GM23338 (cell line): ENCODE results near the gene PPP2R1B. TPM values are rescaled to one million over a fixed set of nuclear protein-coding genes. Genes with fewer than 3 reads are reported as not detected.

Source experiments
- ATAC-seq: fragments of 200-7000 bp; cut with Tn5 transposase; 3 replicates; pipeline ENCODE4 v1.9.1; 2020
- DNase-seq: peaks from one replicate; pipeline ENCODE4 v3.0.0-alpha.2; 2015; ENCODE audit warnings: low spot score
- H2AFZ ChIP-seq: fragments of 200-600 bp; sonication (generic); 2 replicates; pipeline ENCODE4 v1.8.0; 2016; ENCODE audit warnings: antibody characterized with exemption, mild to moderate bottlenecking, moderate library complexity
- H3F3A ChIP-seq: fragments of 200-600 bp; sonication (generic); replicated peaks from 2 replicates; pipeline ENCODE4 v1.8.0; 2017; ENCODE audit warnings: antibody characterized with exemption, mixed run types, low read depth
- H3K27ac ChIP-seq: fragments of 200-600 bp; sonication (generic); 2 replicates; pipeline ENCODE4 v1.6.1; 2016; ENCODE audit warnings: low read depth
- H3K27me3 ChIP-seq: fragments of 200-600 bp; sonication (generic); 2 replicates; pipeline ENCODE4 v1.8.0; 2016; ENCODE audit warnings: mild to moderate bottlenecking, mixed run types, moderate library complexity; ENCODE audit not compliant: insufficient read depth
- H3K36me3 ChIP-seq: fragments of 200-600 bp; sonication (generic); 2 replicates; pipeline ENCODE4 v1.8.0; 2016; ENCODE audit warnings: mild to moderate bottlenecking; ENCODE audit not compliant: insufficient read depth
- H3K4me1 ChIP-seq: fragments of 200-600 bp; sonication (generic); 2 replicates; pipeline ENCODE4 v1.8.0; 2016; ENCODE audit warnings: mild to moderate bottlenecking, moderate library complexity; ENCODE audit not compliant: insufficient read depth
- H3K4me2 ChIP-seq: fragments of 200-600 bp; sonication (generic); 2 replicates; pipeline ENCODE4 v1.7.1; 2017; ENCODE audit warnings: mixed run types
- H3K4me3 ChIP-seq: fragments of 200-600 bp; sonication (generic); 2 replicates; pipeline ENCODE4 v1.6.1; 2016; ENCODE audit warnings: mixed run types
- H3K79me2 ChIP-seq: fragments of 200-600 bp; sonication (generic); replicated peaks from 2 replicates; pipeline ENCODE4 v1.8.0; 2017; ENCODE audit warnings: mild to moderate bottlenecking; ENCODE audit not compliant: insufficient read depth
- H3K9me2 ChIP-seq: fragments of 200-600 bp; sonication (generic); 2 replicates; pipeline ENCODE4 v1.8.0; 2017; ENCODE audit not compliant: insufficient read depth
- H4K20me1 ChIP-seq: fragments of 200-600 bp; sonication (generic); replicated peaks from 2 replicates; pipeline ENCODE4 v1.8.0; 2017; ENCODE audit warnings: mild to moderate bottlenecking; ENCODE audit not compliant: insufficient read depth
- H3K27ac Mint-ChIP-seq: 2 replicates; pipeline ENCODE4 v1.8.0; 2020; ENCODE audit warnings: inconsistent platforms, mild to moderate bottlenecking, moderate library complexity, mixed read lengths
- H3K27me3 Mint-ChIP-seq: 3 replicates; pipeline ENCODE4 v1.8.0; 2022; ENCODE audit warnings: low read depth, mild to moderate bottlenecking, moderate library complexity, mixed read lengths, inconsistent platforms; ENCODE audit not compliant: insufficient read depth, poor library complexity
- H3K36me3 Mint-ChIP-seq: 3 replicates; pipeline ENCODE4 v1.8.0; 2021; ENCODE audit warnings: low read depth, mild to moderate bottlenecking, inconsistent platforms, moderate library complexity, mixed read lengths
- H3K4me1 Mint-ChIP-seq: 3 replicates; pipeline ENCODE4 v1.8.0; 2020; ENCODE audit warnings: mild to moderate bottlenecking, inconsistent platforms, mixed read lengths
- H3K4me3 Mint-ChIP-seq: 3 replicates; pipeline ENCODE4 v1.8.0; 2021; ENCODE audit warnings: moderate library complexity, mild to moderate bottlenecking, inconsistent platforms, mixed read lengths
- H3K9me3 Mint-ChIP-seq: 3 replicates; pipeline ENCODE4 v1.8.0; 2020; ENCODE audit warnings: moderate library complexity, mild to moderate bottlenecking, inconsistent platforms, mixed read lengths
- CREB1 ChIP-seq: fragments of 250-450 bp; sonication (Bioruptor Pico); IDR thresholded peaks from 2 replicates; pipeline ENCODE4 v1.5.0; 2020; ENCODE audit warnings: low read depth, mild to moderate bottlenecking, moderate library complexity
- EZH2 ChIP-seq: fragments of 200-600 bp; sonication (generic); IDR thresholded peaks from one replicate; pipeline ENCODE4 v1.8.0; 2017; ENCODE audit warnings: antibody characterized with exemption, mild to moderate bottlenecking, low read depth; ENCODE audit not compliant: unreplicated experiment
- EZH2phosphoT487 ChIP-seq: fragments of 200-600 bp; sonication (generic); IDR thresholded peaks from one replicate; pipeline ENCODE4 v1.8.1; 2018; ENCODE audit warnings: antibody characterized with exemption; ENCODE audit not compliant: unreplicated experiment
- JUNB ChIP-seq: IDR thresholded peaks from one replicate; pipeline ENCODE4 v1.6.1; 2016; ENCODE audit warnings: antibody characterized with exemption; ENCODE audit not compliant: unreplicated experiment
- NANOG ChIP-seq: IDR thresholded peaks from 2 replicates; pipeline ENCODE4 v1.6.1; 2016; ENCODE audit warnings: antibody characterized with exemption, borderline replicate concordance
- POLR2AphosphoS5 ChIP-seq: IDR thresholded peaks from 2 replicates; pipeline ENCODE4 v1.6.1; 2016; ENCODE audit warnings: antibody characterized with exemption, low read depth
- STAT1 ChIP-seq: IDR thresholded peaks from one replicate; pipeline ENCODE4 v1.6.1; 2016; ENCODE audit warnings: antibody characterized with exemption; ENCODE audit not compliant: unreplicated experiment
- ZNF114 ChIP-seq: fragments of 250-450 bp; sonication (Bioruptor Pico); IDR thresholded peaks from 2 replicates; pipeline ENCODE4 v1.5.0; 2020; ENCODE audit warnings: mild to moderate bottlenecking, moderate library complexity
- ZNF331 ChIP-seq: fragments of 250-450 bp; sonication (Bioruptor Pico); IDR thresholded peaks from 2 replicates; pipeline ENCODE4 v1.5.0; 2020; ENCODE audit warnings: low read depth, mild to moderate bottlenecking, moderate library complexity
- polyA plus RNA-seq: library from polyadenylated mRNA; unstranded; fragments of >200 nt; fragmentation: Nextera tagmentation; extraction: Ambion mirVana; gene quantifications from 2 replicates; pipeline ENCODE4 v1.2.1, GENCODE V29; 2016
- total RNA-seq: library from RNA; depleted of rRNA; stranded (reverse); fragments of >200 nt; shearing (Covaris generic); gene quantifications from 2 replicates; pipeline ENCODE4 v1.2.3, GENCODE V29; 2014
- TF ChIP-seq, protein P1 (sequence below): IDR thresholded peaks from one replicate; pipeline ENCODE4 v1.6.1; 2018; ENCODE audit warnings: antibody characterized with exemption; ENCODE audit not compliant: unreplicated experiment
- TF ChIP-seq, protein P2 (sequence below): fragments of 250-450 bp; sonication (Bioruptor Pico); IDR thresholded peaks from 2 replicates; pipeline ENCODE4 v1.5.0; 2020; ENCODE audit warnings: mild to moderate bottlenecking, moderate library complexity
- TF ChIP-seq, protein P3 (sequence below), 2 experiments: fragments of 200-600 bp in 1 of 2; sonication (generic) in 1 of 2; conservative IDR thresholded peaks; 2 replicates each; pipeline versions ENCODE4 v1.5.1 to v1.6.1; 2016 to 2017; ENCODE audit warnings: antibody characterized with exemption in 2 of 2, low read depth in 2 of 2, mild to moderate bottlenecking in 2 of 2, moderate library complexity in 1 of 2
- TF ChIP-seq, protein P4 (sequence below): IDR thresholded peaks from 2 replicates; pipeline ENCODE4 v1.6.1; 2016; ENCODE audit warnings: antibody characterized with exemption

The PPP2R1B gene
- total and polyA plus RNA-seq, 2 experiments from 2014 or later = 18.5 to 82.0 TPM

DNA sequence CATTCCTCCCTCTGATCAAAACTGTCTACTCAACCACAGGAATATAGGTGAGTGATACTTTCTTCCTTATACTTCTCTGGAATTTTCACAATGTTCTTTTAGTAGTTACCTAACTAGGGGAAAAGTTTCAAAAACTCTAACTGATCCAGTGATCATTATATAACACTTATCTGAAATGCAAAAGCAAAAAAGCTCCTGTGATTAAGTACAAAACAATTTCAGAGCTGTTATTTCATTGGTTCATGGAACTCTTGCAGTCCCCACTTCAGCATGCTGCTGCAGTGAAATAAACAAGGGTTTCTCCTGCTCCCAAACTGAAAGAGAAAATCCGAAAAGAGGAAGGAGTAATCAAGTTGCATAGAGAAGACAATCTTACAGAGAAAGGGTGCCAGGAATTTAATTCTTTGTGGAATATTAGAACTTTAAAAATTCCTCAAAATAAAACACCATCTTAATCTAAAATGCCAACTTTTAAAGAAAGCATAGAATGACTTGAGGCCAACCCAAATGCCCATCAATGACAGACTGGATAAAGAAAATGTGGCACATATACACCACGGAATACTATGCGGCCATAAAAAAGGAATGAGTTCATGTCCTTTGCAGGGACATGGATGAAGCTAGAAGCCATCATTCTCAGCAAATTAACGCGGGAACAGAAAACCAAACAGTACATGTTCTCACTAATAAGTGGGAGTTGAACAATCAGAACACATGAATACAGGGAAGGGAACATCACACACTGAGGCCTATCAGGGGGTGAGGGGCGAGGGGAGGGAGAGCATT is 20.3 kb downstream of the PPP2R1B start:
- peaks cover 79% of the 10 kb centered on the region for H3K36me3 Mint-ChIP-seq
- Histone ChIP-seq H4K20me1 (peaks cover 14% of the 10 kb centered on the region), H3K4me2 (no peak overlapping the region), H3K9me2 (no peaks in the 10 kb centered on the region), H3K4me3 (no peak overlapping the region), H3F3A (no peaks in the 10 kb centered on the region; the same call in 1 of the 2 replicates), H3K27me3 (no peaks in the 10 kb centered on the region), H3K79me2 (peaks cover 14% of the 10 kb centered on the region; the same call in 1 of the 2 replicates), H2AFZ (no peak overlapping the region), H3K27ac (no peak overlapping the region), H3K4me1 (no peaks in the 10 kb centered on the region), H3K36me3 (peaks cover 64% of the 10 kb centered on the region)
- TF ChIP-seq EZH2 = no peak
- TF ChIP-seq, protein P1, sequence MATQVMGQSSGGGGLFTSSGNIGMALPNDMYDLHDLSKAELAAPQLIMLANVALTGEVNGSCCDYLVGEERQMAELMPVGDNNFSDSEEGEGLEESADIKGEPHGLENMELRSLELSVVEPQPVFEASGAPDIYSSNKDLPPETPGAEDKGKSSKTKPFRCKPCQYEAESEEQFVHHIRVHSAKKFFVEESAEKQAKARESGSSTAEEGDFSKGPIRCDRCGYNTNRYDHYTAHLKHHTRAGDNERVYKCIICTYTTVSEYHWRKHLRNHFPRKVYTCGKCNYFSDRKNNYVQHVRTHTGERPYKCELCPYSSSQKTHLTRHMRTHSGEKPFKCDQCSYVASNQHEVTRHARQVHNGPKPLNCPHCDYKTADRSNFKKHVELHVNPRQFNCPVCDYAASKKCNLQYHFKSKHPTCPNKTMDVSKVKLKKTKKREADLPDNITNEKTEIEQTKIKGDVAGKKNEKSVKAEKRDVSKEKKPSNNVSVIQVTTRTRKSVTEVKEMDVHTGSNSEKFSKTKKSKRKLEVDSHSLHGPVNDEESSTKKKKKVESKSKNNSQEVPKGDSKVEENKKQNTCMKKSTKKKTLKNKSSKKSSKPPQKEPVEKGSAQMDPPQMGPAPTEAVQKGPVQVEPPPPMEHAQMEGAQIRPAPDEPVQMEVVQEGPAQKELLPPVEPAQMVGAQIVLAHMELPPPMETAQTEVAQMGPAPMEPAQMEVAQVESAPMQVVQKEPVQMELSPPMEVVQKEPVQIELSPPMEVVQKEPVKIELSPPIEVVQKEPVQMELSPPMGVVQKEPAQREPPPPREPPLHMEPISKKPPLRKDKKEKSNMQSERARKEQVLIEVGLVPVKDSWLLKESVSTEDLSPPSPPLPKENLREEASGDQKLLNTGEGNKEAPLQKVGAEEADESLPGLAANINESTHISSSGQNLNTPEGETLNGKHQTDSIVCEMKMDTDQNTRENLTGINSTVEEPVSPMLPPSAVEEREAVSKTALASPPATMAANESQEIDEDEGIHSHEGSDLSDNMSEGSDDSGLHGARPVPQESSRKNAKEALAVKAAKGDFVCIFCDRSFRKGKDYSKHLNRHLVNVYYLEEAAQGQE = no peak
- no peak for TF ChIP-seq ZNF114 (CRISPR knock-in tag)
- no peak for TF ChIP-seq CREB1
- TF ChIP-seq, protein P2, sequence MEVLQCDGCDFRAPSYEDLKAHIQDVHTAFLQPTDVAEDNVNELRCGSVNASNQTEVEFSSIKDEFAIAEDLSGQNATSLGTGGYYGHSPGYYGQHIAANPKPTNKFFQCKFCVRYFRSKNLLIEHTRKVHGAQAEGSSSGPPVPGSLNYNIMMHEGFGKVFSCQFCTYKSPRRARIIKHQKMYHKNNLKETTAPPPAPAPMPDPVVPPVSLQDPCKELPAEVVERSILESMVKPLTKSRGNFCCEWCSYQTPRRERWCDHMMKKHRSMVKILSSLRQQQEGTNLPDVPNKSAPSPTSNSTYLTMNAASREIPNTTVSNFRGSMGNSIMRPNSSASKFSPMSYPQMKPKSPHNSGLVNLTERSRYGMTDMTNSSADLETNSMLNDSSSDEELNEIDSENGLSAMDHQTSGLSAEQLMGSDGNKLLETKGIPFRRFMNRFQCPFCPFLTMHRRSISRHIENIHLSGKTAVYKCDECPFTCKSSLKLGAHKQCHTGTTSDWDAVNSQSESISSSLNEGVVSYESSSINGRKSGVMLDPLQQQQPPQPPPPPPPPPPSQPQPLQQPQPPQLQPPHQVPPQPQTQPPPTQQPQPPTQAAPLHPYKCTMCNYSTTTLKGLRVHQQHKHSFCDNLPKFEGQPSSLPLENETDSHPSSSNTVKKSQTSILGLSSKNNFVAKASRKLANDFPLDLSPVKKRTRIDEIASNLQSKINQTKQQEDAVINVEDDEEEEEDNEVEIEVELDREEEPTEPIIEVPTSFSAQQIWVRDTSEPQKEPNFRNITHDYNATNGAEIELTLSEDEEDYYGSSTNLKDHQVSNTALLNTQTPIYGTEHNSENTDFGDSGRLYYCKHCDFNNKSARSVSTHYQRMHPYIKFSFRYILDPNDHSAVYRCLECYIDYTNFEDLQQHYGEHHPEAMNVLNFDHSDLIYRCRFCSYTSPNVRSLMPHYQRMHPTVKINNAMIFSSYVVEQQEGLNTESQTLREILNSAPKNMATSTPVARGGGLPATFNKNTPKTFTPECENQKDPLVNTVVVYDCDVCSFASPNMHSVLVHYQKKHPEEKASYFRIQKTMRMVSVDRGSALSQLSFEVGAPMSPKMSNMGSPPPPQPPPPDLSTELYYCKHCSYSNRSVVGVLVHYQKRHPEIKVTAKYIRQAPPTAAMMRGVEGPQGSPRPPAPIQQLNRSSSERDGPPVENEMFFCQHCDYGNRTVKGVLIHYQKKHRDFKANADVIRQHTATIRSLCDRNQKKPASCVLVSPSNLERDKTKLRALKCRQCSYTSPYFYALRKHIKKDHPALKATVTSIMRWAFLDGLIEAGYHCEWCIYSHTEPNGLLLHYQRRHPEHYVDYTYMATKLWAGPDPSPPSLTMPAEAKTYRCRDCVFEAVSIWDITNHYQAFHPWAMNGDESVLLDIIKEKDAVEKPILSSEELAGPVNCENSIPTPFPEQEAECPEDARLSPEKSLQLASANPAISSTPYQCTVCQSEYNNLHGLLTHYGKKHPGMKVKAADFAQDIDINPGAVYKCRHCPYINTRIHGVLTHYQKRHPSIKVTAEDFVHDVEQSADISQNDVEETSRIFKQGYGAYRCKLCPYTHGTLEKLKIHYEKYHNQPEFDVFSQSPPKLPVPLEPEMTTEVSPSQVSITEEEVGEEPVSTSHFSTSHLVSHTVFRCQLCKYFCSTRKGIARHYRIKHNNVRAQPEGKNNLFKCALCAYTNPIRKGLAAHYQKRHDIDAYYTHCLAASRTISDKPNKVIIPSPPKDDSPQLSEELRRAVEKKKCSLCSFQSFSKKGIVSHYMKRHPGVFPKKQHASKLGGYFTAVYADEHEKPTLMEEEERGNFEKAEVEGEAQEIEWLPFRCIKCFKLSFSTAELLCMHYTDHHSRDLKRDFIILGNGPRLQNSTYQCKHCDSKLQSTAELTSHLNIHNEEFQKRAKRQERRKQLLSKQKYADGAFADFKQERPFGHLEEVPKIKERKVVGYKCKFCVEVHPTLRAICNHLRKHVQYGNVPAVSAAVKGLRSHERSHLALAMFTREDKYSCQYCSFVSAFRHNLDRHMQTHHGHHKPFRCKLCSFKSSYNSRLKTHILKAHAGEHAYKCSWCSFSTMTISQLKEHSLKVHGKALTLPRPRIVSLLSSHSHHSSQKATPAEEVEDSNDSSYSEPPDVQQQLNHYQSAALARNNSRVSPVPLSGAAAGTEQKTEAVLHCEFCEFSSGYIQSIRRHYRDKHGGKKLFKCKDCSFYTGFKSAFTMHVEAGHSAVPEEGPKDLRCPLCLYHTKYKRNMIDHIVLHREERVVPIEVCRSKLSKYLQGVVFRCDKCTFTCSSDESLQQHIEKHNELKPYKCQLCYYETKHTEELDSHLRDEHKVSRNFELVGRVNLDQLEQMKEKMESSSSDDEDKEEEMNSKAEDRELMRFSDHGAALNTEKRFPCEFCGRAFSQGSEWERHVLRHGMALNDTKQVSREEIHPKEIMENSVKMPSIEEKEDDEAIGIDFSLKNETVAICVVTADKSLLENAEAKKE = no peak
- no peak for TF ChIP-seq NANOG
- TF ChIP-seq ZNF331 (CRISPR knock-in tag) = no peak
- TF ChIP-seq EZH2phosphoT487 = no peak
- TF ChIP-seq POLR2AphosphoS5 = no peak
- TF ChIP-seq, protein P3, sequence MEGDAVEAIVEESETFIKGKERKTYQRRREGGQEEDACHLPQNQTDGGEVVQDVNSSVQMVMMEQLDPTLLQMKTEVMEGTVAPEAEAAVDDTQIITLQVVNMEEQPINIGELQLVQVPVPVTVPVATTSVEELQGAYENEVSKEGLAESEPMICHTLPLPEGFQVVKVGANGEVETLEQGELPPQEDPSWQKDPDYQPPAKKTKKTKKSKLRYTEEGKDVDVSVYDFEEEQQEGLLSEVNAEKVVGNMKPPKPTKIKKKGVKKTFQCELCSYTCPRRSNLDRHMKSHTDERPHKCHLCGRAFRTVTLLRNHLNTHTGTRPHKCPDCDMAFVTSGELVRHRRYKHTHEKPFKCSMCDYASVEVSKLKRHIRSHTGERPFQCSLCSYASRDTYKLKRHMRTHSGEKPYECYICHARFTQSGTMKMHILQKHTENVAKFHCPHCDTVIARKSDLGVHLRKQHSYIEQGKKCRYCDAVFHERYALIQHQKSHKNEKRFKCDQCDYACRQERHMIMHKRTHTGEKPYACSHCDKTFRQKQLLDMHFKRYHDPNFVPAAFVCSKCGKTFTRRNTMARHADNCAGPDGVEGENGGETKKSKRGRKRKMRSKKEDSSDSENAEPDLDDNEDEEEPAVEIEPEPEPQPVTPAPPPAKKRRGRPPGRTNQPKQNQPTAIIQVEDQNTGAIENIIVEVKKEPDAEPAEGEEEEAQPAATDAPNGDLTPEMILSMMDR (conservative IDR thresholded peaks at IDR 0.05; ENCODE audit: low read depth in 2 of 2) = no peak
- no peak for TF ChIP-seq STAT1
- TF ChIP-seq, protein P4, sequence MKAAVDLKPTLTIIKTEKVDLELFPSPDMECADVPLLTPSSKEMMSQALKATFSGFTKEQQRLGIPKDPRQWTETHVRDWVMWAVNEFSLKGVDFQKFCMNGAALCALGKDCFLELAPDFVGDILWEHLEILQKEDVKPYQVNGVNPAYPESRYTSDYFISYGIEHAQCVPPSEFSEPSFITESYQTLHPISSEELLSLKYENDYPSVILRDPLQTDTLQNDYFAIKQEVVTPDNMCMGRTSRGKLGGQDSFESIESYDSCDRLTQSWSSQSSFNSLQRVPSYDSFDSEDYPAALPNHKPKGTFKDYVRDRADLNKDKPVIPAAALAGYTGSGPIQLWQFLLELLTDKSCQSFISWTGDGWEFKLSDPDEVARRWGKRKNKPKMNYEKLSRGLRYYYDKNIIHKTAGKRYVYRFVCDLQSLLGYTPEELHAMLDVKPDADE = no peak
- no peak for TF ChIP-seq JUNB
- H3K4me1 Mint-ChIP-seq = no peaks in the 10 kb centered on the region
- DNase-seq = no peak
- no peaks in the 10 kb centered on the region for H3K27me3 Mint-ChIP-seq
- H3K9me3 Mint-ChIP-seq = no peaks in the 10 kb centered on the region
- no peak for ATAC-seq
- no peak overlapping the region for H3K27ac Mint-ChIP-seq
- H3K4me3 Mint-ChIP-seq = no peak overlapping the region
